Measurements from ENCODE around the gene HSD17B14.
"Not testable (repeated sequence)": the region's sequence is repeated elsewhere in the genome, so short reads cannot be mapped to it uniquely, and the experiment has no call there.

Gene HSD17B14

DNA sequence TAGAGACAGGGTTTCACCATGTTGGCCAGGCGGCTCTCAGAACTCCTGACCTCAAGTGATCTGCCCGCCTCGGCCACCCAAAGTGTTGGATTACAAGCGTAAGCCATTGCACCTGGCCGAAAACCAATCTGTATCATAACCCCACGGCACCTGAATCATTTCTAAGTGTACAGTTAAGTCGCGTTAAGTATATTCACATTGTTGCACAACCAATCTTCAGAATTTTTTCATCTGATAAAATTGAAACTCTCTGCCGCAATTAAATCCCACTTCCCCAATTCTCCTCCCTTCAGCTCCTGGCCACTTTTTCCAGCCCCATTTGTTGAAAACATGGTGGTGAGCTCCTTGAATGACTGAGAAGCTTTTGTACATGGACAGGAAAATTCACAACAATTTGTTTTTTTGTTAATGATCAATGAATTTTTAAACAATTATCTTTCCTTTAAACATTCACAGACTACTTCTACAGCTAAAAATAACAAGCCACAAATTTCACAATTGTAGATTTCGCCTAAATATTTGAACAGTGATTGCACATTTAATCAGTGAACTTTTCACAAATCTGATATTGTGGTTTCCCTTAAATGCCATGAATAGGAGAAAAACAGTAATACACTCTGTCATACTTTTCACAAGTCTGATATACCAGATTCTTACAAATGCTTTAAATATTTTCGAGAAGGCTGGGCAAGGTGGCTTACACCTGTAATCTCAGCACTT lies 67.1 kb downstream of the HSD17B14 start:
- no peak for DNase-seq (ENCODE audit: extremely low spot score)
- TF ChIP-seq, protein P1, sequence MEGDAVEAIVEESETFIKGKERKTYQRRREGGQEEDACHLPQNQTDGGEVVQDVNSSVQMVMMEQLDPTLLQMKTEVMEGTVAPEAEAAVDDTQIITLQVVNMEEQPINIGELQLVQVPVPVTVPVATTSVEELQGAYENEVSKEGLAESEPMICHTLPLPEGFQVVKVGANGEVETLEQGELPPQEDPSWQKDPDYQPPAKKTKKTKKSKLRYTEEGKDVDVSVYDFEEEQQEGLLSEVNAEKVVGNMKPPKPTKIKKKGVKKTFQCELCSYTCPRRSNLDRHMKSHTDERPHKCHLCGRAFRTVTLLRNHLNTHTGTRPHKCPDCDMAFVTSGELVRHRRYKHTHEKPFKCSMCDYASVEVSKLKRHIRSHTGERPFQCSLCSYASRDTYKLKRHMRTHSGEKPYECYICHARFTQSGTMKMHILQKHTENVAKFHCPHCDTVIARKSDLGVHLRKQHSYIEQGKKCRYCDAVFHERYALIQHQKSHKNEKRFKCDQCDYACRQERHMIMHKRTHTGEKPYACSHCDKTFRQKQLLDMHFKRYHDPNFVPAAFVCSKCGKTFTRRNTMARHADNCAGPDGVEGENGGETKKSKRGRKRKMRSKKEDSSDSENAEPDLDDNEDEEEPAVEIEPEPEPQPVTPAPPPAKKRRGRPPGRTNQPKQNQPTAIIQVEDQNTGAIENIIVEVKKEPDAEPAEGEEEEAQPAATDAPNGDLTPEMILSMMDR (IDR thresholded peaks at IDR 0.05; ENCODE audit: control extremely low read depth, extremely low read depth, low read depth, missing control alignments), result no peak
- ChIA-PET CTCF (interaction anchor here (1.4 to 1.8 kb wide), 2 partner anchors 9 to 19 kb away, joined by 4 to 11 read pairs; no protein-coding TSS in a partner anchor), POLR2A (no interaction called here)

- DNase-seq (ENCODE audit: extremely low spot score); POLR2A ChIA-PET: not testable (repeated sequence)
- CTCF ChIA-PET, result interaction anchor here (1.4 kb wide), 1 partner anchor 20 kb away, joined by 5 read pairs; no protein-coding TSS in a partner anchor
These were observed 68.0 kb downstream of the HSD17B14 start for GRCh38 chr19:48768171-48768753.

- CTCF ChIA-PET; DNase-seq (ENCODE audit: extremely low spot score); POLR2A ChIA-PET: not testable (repeated sequence)
These were observed 70.5 kb downstream of the HSD17B14 start for GRCh38 chr19:48765816-48766215.
